ENCODE measurements around the gene FAM168A.

The FAM168A gene

GRCh38 chr11:73529204-73529530, 68.7 kb downstream of the FAM168A start:
- no peak for DNase-seq (ENCODE audit: low read depth, low spot score)
- H3K4me3 ChIP-seq (ENCODE audit: low read length) = no peak overlapping the region

GRCh38 chr11:73528483-73529203, 69.3 kb downstream of the FAM168A start:
- no peak overlapping the region for H3K4me3 ChIP-seq (ENCODE audit: low read length)
- DNase-seq (ENCODE audit: low read depth, low spot score) = no peak

- H3K4me3 ChIP-seq (ENCODE audit: low read length) = no peak overlapping the region
- DNase-seq (ENCODE audit: low read depth, low spot score) = no peak
Measured at GRCh38 chr11:73528013-73528412, 69.9 kb downstream of the FAM168A start.

GRCh38 chr11:73525611-73526010, 72.3 kb downstream of the FAM168A start:
- no peak for DNase-seq (ENCODE audit: low read depth, low spot score)
- no peak overlapping the region for H3K4me3 ChIP-seq (ENCODE audit: low read length)

GRCh38 chr11:73524774-73525173, 73.1 kb downstream of the FAM168A start:
- H3K4me3 ChIP-seq (ENCODE audit: low read length) = no peak overlapping the region
- no peak for DNase-seq (ENCODE audit: low read depth, low spot score)

- peak; percentile 36 for DNase-seq (ENCODE audit: low read depth, low spot score)
- no peak overlapping the region for H3K4me3 ChIP-seq (ENCODE audit: low read length)
Measured at GRCh38 chr11:73521621-73522020, 76.3 kb downstream of the FAM168A start.

GRCh38 chr11:73520353-73521061, 77.4 kb downstream of the FAM168A start:
- H3K4me3 ChIP-seq (ENCODE audit: low read length) = no peak overlapping the region
- peak; percentile 72 for DNase-seq (ENCODE audit: low read depth, low spot score)

- H3K4me3 ChIP-seq (ENCODE audit: low read length) = no peak overlapping the region
- DNase-seq (ENCODE audit: low read depth, low spot score) = no peak
Measured at GRCh38 chr11:73519266-73519665, 78.6 kb downstream of the FAM168A start.

GRCh38 chr11:73518195-73518594, 79.7 kb downstream of the FAM168A start:
- DNase-seq (ENCODE audit: low read depth, low spot score) = no peak

GRCh38 chr11:73516080-73516479, 81.8 kb downstream of the FAM168A start:
- no peak overlapping the region for H3K4me3 ChIP-seq (ENCODE audit: low read length)
- DNase-seq (ENCODE audit: low read depth, low spot score) = no peak

More at GRCh38 chr11:73518195-73518594, 79.7 kb downstream of the FAM168A start:
- no peak overlapping the region for H3K4me3 ChIP-seq (ENCODE audit: low read length)

- H3K4me3 ChIP-seq (ENCODE audit: low read length) = no peak overlapping the region
- DNase-seq (ENCODE audit: low read depth, low spot score) = no peak
Measured at GRCh38 chr11:73513707-73514106, 84.2 kb downstream of the FAM168A start.

- no peak overlapping the region for H3K4me3 ChIP-seq (ENCODE audit: low read length)
- DNase-seq (ENCODE audit: low read depth, low spot score) = no peak
Measured at GRCh38 chr11:73510877-73511276, 87.0 kb downstream of the FAM168A start.

- DNase-seq (ENCODE audit: low read depth, low spot score) = no peak
- H3K4me3 ChIP-seq (ENCODE audit: low read length) = no peak overlapping the region
Measured at GRCh38 chr11:73510106-73510505, 87.8 kb downstream of the FAM168A start.

GRCh38 chr11:73509188-73509587, 88.7 kb downstream of the FAM168A start:
- H3K4me3 ChIP-seq (ENCODE audit: low read length) = no peak overlapping the region
- no peak for DNase-seq (ENCODE audit: low read depth, low spot score)

GRCh38 chr11:73508243-73509176, 89.4 kb downstream of the FAM168A start:
- no peak for DNase-seq (ENCODE audit: low read depth, low spot score)
- no peak overlapping the region for H3K4me3 ChIP-seq (ENCODE audit: low read length)

- H3K4me3 ChIP-seq (ENCODE audit: low read length) = no peak overlapping the region
- DNase-seq (ENCODE audit: low read depth, low spot score) = no peak
Measured at GRCh38 chr11:73507086-73507485, 90.8 kb downstream of the FAM168A start.

GRCh38 chr11:73506038-73506437, 91.9 kb downstream of the FAM168A start:
- no peak overlapping the region for H3K4me3 ChIP-seq (ENCODE audit: low read length)
- DNase-seq (ENCODE audit: low read depth, low spot score) = peak; percentile 85

- no peak for DNase-seq (ENCODE audit: low read depth, low spot score)
- no peak overlapping the region for H3K4me3 ChIP-seq (ENCODE audit: low read length)
Measured at GRCh38 chr11:73498343-73498742, 99.6 kb downstream of the FAM168A start.

- DNase-seq (ENCODE audit: low read depth, low spot score) = no peak
- H3K4me3 ChIP-seq (ENCODE audit: low read length) = no peak overlapping the region
Measured at GRCh38 chr11:73496134-73496533, 101.8 kb downstream of the FAM168A start.

- DNase-seq (ENCODE audit: low read depth, low spot score) = no peak
- H3K4me3 ChIP-seq (ENCODE audit: low read length) = no peak overlapping the region
Measured at GRCh38 chr11:73495731-73496130, 102.2 kb downstream of the FAM168A start.
